Measurements from ENCODE around the gene AKNA.

AKNA gene

DNA sequence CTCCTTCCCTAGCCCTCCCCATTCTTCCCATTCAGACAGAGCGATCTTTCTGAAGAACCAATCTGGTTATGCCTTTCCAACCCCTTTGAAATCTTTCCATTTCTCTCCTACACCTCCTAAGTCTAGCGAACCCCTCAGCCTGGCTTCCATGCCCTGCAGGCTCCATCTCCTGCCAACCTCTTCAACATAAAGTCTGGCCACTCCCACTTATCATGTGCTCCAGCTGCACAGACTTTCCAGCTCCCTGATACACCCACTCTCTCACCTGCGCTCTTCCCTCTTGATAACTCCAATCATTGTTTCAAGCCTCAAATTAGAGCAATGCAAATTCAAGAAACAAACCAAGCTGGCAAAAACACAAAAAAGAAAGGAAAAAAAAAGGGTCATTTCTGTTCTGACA lies 68.6 kb downstream of the AKNA start:
- no peak for DNase-seq (ENCODE audit: insufficient read length, low spot score)
- TF ChIP-seq TAF1 (IDR thresholded peaks at IDR 0.05; ENCODE audit: low read depth, low read length) (no peak), PAX5 (IDR thresholded peaks at IDR 0.05; ENCODE audit: insufficient read depth, low read length, severe bottlenecking) (no peak), POU2F2 (IDR thresholded peaks at IDR 0.05; ENCODE audit: low read depth, low read length) (no peak), POLR2A (IDR thresholded peaks at IDR 0.05; ENCODE audit: low read depth, low read length) (no peak), SPI1 (IDR thresholded peaks at IDR 0.05; ENCODE audit: low read depth, low read length) (no peak), POLR2AphosphoS5 (IDR thresholded peaks at IDR 0.05; ENCODE audit: low read depth, low read length) (no peak)
- no peak for FAIRE-seq

DNA sequence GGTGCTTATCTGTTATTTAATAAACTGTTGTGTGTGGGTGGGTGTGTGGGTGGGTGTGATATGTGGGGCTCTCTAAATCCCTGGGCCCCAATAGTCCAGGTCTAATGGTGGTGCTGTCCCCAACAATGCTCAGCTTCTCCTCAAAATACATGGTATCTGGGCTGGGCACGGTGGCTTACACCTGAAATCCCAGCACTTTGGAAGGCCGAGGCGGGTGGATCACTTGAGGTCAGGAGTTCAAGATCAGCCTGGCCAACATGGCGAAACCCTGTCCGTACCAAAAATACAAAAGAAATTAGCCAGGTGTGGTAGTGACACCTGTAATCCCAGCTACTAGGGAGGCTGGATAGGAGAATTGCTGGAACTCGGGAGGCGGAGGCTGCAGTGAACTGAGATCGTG lies 69.4 kb downstream of the AKNA start:
- no peak for TF ChIP-seq PAX5 (IDR thresholded peaks at IDR 0.05; ENCODE audit: insufficient read depth, low read length, severe bottlenecking)
- no peak for TF ChIP-seq TAF1 (IDR thresholded peaks at IDR 0.05; ENCODE audit: low read depth, low read length)
- no peak for TF ChIP-seq POLR2AphosphoS5 (IDR thresholded peaks at IDR 0.05; ENCODE audit: low read depth, low read length)
- TF ChIP-seq SPI1 (IDR thresholded peaks at IDR 0.05; ENCODE audit: low read depth, low read length): no peak
- no peak for TF ChIP-seq POU2F2 (IDR thresholded peaks at IDR 0.05; ENCODE audit: low read depth, low read length)
- TF ChIP-seq POLR2A (IDR thresholded peaks at IDR 0.05; ENCODE audit: low read depth, low read length): no peak
- DNase-seq (ENCODE audit: insufficient read length, low spot score) (no peak), FAIRE-seq (no peak)

GRCh38 chr9:114317665-114318357 lies 70.0 kb downstream of the AKNA start:
- no peak for TF ChIP-seq SPI1 (IDR thresholded peaks at IDR 0.05; ENCODE audit: low read depth, low read length)
- DNase-seq (ENCODE audit: insufficient read length, low spot score) (no peak), FAIRE-seq (no peak)

- no peak for TF ChIP-seq PAX5 (IDR thresholded peaks at IDR 0.05; ENCODE audit: insufficient read depth, low read length, severe bottlenecking)
- no peak for TF ChIP-seq TAF1 (IDR thresholded peaks at IDR 0.05; ENCODE audit: low read depth, low read length)
- no peak for TF ChIP-seq POU2F2 (IDR thresholded peaks at IDR 0.05; ENCODE audit: low read depth, low read length)
- no peak for DNase-seq (ENCODE audit: insufficient read length, low spot score)
- FAIRE-seq: no peak
Observed at GRCh38 chr9:114316605-114317230, 71.1 kb downstream of the AKNA start.

GRCh38 chr9:114315723-114316363 lies 71.9 kb downstream of the AKNA start:
- TF ChIP-seq POU2F2 (IDR thresholded peaks at IDR 0.05; ENCODE audit: low read depth, low read length): no peak
- TF ChIP-seq POLR2AphosphoS5 (IDR thresholded peaks at IDR 0.05; ENCODE audit: low read depth, low read length): no peak
- no peak for TF ChIP-seq SPI1 (IDR thresholded peaks at IDR 0.05; ENCODE audit: low read depth, low read length)
- no peak for TF ChIP-seq TAF1 (IDR thresholded peaks at IDR 0.05; ENCODE audit: low read depth, low read length)
- no peak for TF ChIP-seq PAX5 (IDR thresholded peaks at IDR 0.05; ENCODE audit: insufficient read depth, low read length, severe bottlenecking)
- FAIRE-seq (no peak), DNase-seq (ENCODE audit: insufficient read length, low spot score) (no peak)

DNA sequence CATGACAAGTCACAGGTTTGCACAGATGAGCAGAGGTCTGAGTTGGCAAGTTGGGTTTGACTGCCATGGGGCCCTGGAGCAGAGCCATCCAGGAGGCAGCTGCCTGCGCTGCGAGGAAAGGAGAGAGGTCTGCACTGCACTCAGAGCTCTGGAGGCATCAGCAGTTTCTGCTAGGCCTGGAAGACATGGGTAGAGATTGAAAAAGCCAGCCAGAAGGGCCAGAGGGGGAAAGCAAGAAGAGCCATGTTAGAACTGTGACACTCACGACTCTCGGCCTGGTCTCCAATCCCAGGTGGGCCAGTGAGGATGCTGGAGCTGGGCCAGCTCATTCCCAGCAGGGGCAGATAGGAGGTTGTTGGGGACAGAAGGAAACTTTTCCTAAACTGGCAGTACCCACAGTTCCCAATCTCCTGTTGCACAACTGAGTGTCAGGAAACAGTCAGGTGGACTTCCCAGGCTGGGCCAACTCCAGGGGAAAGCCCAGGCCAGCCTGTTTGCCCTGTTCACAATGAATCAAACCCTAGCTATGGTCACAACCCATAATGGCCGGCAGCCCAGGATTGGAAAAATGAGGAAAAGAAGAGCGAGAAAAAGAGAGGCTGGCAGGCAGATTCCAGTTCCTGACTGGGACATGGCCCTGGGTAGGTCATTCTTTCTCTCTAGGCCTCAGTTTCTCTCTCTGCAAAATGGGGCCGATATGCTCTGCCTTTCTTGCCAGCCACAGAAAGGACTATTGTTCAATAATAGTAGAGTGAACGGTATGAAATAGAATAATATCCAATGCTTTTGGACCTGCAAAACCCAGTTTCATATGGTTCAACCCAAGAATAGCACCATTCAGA lies 72.7 kb downstream of the AKNA start:
- DNase-seq (ENCODE audit: insufficient read length, low spot score): no peak
- no peak for FAIRE-seq
- TF ChIP-seq POU2F2 (IDR thresholded peaks at IDR 0.05; ENCODE audit: low read depth, low read length) (no peak), TAF1 (IDR thresholded peaks at IDR 0.05; ENCODE audit: low read depth, low read length) (no peak), POLR2A (IDR thresholded peaks at IDR 0.05; ENCODE audit: low read depth, low read length) (no peak), PAX5 (IDR thresholded peaks at IDR 0.05; ENCODE audit: insufficient read depth, low read length, severe bottlenecking) (no peak), SPI1 (IDR thresholded peaks at IDR 0.05; ENCODE audit: low read depth, low read length) (no peak), POLR2AphosphoS5 (IDR thresholded peaks at IDR 0.05; ENCODE audit: low read depth, low read length) (no peak)

- DNase-seq (ENCODE audit: insufficient read length, low spot score) (no peak), FAIRE-seq (no peak)
- no peak for TF ChIP-seq POU2F2 (IDR thresholded peaks at IDR 0.05; ENCODE audit: low read depth, low read length)
- no peak for TF ChIP-seq POLR2A (IDR thresholded peaks at IDR 0.05; ENCODE audit: low read depth, low read length)
- TF ChIP-seq PAX5 (IDR thresholded peaks at IDR 0.05; ENCODE audit: insufficient read depth, low read length, severe bottlenecking): no peak
- TF ChIP-seq TAF1 (IDR thresholded peaks at IDR 0.05; ENCODE audit: low read depth, low read length): no peak
- TF ChIP-seq SPI1 (IDR thresholded peaks at IDR 0.05; ENCODE audit: low read depth, low read length): no peak
Observed at GRCh38 chr9:114314256-114314867, 73.4 kb downstream of the AKNA start.

- no peak for TF ChIP-seq PAX5 (IDR thresholded peaks at IDR 0.05; ENCODE audit: insufficient read depth, low read length, severe bottlenecking)
- TF ChIP-seq POLR2AphosphoS5 (IDR thresholded peaks at IDR 0.05; ENCODE audit: low read depth, low read length): no peak
- TF ChIP-seq POU2F2 (IDR thresholded peaks at IDR 0.05; ENCODE audit: low read depth, low read length): no peak
- FAIRE-seq: no peak
- no peak for DNase-seq (ENCODE audit: insufficient read length, low spot score)
Observed at GRCh38 chr9:114313186-114313585, 74.6 kb downstream of the AKNA start.

- TF ChIP-seq SPI1 (IDR thresholded peaks at IDR 0.05; ENCODE audit: low read depth, low read length): no peak
- TF ChIP-seq POLR2AphosphoS5 (IDR thresholded peaks at IDR 0.05; ENCODE audit: low read depth, low read length): no peak
- no peak for TF ChIP-seq POU2F2 (IDR thresholded peaks at IDR 0.05; ENCODE audit: low read depth, low read length)
- TF ChIP-seq PAX5 (IDR thresholded peaks at IDR 0.05; ENCODE audit: insufficient read depth, low read length, severe bottlenecking): no peak
- TF ChIP-seq POLR2A (IDR thresholded peaks at IDR 0.05; ENCODE audit: low read depth, low read length): no peak
- no peak for TF ChIP-seq TAF1 (IDR thresholded peaks at IDR 0.05; ENCODE audit: low read depth, low read length)
- DNase-seq (ENCODE audit: insufficient read length, low spot score): no peak
- no peak for FAIRE-seq
Observed at GRCh38 chr9:114312513-114312875, 75.3 kb downstream of the AKNA start.
